GM03348 (cell line): ENCODE data around the gene FNBP1.

Experiments
- DNase-seq: peaks from one replicate; pipeline ENCODE4 v3.0.0; 2012; ENCODE audit warnings: low spot score

Gene FNBP1

DNA sequence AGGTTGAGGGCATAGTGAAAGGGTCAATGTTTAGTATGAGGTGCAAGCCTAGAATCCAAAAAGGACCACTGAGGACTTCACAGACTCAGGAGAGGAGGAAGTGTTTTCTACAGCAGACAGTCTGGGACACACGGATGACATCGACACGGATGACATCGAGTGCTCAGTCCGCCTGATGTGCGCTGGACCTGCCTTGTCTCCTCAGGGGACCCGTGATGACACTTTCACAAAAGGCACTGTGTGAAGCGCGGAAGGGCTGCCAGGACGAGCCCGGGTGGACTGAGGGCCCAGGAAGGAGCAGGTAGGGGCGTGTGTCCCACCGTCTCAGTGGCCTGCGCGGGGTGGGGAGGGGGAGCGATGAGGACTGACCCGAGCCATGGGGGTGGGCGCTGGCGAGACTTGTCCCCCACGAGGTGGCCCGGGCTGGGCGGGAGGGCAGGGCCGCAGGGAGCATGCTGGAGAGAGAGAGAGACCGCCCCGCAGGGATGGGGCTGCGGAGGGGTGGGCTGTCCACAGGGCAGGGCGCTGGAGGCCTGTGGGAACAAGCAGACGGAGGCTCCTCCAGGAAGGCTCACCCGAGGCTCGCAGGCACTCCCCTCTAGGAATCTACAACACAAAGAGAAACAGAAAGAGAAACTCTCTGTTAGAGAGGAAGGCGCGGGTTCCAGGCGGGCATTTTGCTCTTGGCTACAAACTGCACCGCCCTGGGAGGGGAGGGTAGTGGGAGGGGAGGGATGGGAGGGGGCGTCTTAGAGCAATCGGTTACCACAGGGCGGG is 152.9 kb downstream of the FNBP1 start:
- DNase-seq, result no peak

DNA sequence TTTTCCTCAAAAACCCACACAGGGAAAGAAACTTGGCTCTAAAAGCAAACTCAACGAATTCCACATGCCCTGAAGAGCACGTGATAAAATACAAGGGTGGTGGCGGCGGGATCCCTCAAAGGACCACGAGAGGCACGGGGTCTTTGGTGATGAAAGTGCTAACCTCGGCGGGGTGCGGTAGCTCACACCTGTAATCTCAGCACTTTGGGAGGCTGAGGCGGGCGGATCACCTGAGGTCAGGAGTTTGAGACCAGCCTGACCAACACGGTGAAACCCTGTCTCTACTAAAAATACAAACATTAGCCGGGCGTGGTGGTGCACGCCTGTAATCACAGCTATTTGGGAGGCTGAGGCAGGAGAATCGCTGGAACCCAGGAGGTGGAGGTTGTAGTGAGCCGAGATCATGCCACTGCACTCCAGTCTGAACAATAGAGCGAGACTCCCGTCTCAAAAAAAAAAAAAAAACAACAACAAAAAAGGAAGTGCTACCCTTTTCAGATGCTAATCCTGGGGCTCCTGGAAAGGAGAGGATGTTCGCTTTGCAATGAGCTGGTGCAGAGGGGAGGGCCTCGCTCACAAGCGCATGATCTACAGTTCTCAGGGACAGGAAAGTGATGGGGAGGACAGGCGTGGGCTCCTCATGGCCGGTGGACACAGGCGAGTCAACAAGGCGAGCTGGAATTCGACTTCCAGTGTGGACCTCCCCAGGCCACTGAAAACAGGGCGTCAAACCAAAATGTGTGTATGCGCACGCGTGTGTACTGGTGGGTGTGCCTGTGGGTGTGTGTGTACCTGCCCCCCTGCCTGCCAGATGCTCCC is 153.7 kb downstream of the FNBP1 start:
- DNase-seq, result no peak

DNA sequence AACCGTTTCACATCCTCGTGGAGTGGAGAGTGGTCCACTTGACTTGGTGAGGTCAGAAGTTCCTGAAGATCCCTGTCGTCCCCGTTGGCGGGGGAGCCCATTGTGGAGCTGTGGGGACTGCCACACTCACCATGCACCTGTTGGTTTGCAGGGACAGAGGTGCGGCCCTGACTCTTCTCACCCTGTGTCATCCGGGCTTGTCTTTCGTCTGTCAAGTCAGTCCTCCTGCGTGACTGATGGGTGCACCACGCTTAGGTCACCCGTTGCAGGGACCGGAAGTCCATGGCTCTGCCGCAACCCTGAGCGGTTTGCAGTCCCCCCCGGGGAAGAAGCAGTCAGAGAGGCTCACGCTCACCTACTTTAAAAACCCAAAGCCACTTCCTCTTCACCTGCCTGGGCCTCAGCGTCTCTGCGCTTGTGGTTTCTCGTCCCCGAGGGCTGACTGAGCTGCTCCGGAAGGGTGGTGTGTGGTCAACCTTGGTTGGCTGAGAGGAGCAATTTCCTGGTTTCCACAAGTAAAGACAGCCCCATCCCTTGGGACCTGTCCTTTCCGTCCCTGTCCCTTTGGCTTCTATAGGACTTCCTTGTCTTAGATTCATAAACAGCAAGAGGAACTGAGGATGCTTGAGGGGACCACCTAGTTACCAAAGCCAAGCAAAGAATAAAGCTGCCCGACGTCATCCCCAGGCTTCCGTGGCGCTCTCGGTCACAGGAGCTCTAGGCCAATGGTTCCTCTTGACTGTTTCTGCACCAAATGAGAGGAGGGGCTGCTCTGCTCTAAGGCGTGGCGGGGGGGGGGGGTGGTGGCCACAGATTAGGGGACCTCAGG is 154.5 kb downstream of the FNBP1 start:
- no peak for DNase-seq

GRCh38 chr9:129887334-129888292 is 155.4 kb downstream of the FNBP1 start:
- DNase-seq, result no peak

DNA sequence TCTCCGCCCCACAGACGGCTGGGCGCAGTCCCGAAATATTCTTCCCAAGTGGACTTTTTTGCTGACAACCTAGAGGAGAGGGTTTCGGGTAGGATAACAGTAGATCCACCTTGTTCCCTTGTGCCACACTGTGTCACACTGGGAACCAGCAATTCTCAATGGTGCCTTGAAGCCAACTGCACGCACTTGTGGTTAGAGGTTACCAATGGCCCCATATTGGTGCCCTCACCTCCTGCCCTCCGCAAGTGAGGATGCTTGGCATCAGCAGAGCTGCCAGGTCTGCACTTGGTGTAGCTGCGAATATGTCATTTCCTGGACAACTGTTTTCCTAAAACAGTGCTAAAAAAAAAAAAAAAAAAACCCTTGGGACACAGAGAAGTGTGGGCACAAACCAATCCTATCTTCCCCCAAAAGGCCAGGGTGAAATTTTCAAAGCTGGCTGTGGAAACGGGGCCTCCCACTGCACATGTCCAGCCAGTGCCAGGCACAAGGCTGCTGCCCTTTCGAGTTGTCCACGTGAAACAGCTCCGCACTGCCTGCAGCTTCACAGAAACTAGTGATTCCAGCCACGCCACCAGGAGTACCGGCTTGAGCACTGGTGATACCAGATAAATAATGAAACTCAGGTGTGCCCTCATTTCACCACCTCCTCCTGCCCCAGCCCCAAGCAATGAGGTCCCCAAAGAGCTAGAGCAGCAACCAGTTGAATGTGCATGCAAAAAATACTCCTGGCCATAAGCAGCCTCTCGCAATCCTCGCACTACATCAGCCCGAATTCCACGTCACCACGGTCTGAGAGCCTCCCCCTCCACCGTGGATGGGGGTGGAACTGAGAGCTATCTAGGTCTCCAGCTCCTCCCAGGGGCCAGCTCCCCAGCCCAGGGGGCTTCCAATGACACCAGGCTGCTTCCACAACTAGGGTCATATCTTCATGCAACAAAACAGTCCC is 156.5 kb downstream of the FNBP1 start:
- DNase-seq, result no peak

DNA sequence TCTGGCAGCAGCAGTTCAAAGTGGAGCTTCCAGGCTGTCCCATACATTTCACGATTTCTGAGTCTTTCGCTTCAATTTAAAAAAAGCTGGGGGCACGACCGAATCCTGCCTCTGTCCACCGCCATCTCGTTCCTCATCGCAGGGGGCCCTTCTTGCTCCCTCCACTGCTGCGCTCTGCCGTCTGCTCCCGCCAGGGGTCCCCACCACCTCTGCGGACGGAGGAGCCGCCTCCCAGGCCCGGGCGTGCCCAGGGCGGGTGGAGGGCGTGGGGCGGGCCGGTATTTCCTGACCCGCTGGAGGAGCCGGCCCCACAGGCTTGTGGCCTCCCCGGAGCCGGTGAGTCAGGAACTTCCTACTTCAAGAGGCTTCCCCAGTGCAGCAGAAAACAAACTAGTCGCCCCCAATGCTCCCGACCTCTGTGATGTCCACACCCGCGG is 157.3 kb downstream of the FNBP1 start:
- peak; percentile 98 for DNase-seq

DNA sequence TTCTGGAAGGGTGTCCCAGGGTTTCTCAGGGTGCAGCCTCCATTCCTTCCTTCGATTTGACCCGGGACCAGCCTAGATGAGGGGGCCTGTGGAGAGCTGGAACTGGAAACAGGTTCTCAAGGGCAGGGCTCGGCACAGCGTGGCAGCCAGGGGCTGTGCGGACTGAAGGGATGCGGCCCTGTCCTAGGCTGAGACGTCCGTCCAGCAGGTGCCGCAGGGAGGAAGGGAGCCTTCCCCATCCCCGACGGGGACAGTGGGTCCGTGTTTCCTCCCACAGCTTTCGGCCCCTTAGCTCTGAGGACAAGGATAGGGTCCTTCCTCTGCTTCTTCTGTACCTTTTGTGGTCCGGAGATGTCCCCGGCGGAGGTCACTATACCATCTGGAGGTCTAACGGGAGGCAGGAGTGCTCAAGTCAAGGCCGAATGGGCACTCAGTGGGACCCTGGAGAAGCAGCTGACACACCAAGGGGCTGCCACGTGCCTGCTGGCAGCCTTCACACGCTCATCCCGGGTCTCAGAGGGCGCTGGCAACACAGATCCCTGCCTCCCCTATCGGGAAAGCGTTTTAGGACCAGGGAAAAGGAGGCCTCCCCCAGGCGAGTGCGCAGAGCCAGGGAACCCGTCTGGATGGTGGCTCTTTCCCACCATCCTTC is 157.8 kb downstream of the FNBP1 start:
- DNase-seq, result peak; percentile 46

DNA sequence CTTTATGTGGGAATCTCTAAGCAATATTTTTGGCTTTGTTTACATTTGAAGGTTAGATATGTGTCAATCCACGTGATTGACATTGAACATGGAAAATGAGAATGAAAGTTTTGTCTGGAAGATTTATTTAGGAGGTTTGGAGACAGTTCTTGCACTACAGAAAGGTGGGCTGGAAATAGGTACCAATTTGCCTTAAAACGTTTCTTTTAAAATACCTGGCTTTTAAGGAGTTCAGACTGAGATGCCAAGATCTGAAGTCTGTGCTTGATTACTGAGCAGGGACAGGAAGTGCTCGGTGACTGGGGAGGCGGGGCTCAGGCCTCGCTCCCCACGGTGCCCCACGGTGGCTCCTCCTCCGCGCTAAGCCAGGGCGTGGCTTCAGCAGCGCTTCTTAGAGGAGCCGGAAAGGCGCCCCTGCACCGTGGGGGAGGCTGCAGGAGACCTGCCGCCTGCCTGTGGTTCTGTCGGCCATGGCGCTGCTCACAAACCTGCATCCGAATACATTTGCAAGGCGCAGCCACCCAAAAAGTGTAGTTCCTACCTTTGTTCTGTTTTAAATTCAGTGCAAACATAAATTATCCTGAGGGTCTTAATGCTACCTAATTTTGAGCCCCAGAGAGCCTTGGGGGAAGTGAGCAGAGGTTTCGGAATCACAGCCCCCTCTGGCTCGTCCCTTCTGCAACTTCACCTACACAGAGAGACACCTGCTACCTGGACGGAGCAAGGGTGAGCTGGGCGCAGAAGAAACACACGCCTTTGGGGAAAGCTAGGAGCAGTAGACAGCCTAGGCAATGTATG is 158.6 kb downstream of the FNBP1 start:
- peak; percentile 95 for DNase-seq

DNA sequence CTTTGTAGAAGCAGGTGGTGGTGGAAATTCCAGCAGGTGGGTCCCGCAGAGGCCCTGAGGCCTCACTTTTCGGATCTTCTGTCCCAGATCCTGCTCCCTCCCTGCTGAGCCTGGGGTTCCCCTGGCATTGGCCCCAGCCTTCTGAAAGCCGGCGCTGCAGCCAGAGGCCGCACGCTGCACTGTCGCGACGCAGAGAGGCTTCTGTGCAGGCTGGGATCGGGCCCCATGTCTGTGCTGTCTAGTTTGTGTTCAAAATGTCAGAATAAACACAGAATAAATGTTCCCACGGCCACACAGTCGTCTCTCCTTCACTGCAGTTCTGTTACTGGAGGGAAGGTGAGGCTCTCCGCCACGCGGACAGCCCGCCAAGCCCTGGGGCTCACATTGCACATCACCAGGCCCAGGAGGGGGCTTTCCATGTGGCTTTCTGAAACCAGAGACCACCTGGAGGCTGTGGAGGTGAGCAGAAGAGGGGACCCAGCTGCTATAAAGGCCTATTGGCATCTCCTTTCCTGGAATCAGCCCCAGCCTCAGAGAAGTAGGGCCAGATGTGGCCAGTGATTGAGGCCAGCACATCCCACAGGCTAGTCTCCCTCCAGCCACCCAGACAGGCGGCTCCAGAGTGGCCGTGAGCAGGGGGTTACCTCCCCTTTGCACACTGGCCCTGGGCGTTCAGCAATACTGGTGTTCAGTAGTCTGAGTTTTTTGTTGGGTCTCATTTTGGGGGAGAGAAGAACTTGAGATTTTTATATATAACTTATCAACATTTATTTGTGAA is 161.3 kb downstream of the FNBP1 start:
- no peak for DNase-seq

- no peak for DNase-seq
Observed at GRCh38 chr9:129880654-129881546, 162.1 kb downstream of the FNBP1 start.

DNA sequence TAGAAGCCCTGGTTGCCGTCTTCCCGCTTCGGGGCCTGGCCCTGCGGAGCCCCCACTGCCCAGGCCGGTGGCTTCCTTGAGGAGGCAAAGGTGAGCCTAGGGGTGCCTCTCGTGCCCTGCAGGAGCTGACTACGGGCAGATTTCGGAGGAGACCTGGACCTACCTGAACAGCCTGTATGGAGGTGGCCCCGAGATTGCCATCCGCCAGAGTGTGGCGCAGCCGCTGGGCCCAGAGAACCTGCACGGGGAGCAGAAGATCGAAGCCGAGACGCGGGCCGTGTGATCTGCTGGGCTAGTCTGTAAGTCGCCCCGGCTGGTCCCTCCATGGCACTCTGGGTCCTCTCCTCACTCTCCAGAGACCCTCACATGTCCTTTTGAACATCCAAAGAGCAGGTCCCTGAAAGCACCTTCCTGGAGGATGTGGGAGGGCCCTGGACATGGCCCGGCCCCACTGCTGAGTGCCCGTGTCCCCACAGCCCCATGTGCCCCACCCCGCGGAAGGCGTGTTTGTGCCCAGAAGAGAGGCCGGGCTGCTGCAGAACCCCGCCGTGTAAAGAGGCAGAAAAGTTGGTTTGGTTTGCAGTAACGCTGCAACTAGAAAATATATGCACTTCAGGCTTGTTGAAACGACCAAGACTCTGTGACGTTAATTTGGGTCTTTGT is 162.9 kb downstream of the FNBP1 start:
- no peak for DNase-seq

DNA sequence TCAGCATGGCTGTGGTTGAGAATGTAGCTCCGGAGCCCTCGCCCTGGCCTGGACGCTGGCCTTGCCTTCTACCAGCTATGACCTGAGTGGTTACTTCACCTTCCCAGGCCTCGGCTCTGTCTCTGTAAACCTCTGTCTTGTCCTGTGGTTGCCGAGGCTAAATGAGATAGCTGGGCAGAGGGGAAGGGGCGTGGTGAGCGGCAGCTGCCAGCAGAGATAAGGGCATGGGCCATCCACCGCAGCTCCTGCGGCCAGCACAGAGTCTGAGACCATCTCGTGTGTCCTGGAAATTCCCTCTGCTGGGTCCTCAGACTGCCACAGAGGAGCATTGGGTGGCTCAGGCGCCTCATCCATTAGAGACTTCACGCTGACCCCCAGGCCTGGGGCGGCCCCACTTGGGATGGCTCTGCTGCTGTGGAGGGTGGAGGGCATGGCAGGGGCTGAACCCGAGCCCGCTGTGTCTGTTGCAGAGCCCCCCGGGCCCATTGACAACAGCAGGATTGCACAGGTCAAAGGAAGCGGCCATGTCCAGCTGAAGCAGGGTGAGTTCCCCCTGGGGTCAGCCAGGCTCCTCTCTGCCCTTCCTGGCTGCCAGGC is 163.8 kb downstream of the FNBP1 start:
- DNase-seq, result no peak

DNA sequence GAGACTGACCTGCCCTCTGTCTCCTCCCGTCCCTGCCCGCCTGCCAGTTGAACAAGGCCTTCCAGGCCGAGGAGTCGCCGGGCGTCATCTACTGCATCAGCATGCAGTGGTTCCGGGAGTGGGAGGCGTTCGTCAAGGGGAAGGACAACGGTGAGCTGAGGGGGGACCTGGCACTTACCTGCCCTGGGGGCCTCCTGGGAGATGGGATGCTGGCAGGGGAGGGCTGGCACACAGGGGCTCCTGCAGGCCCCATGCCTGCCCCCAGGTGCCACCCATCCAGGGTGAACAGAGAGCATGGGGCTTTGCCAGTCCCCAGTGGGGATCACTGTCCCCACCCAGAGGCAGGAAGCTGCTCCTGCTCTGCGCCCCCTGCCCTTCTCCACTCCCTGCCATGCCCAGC is 164.7 kb downstream of the FNBP1 start:
- no peak for DNase-seq

DNA sequence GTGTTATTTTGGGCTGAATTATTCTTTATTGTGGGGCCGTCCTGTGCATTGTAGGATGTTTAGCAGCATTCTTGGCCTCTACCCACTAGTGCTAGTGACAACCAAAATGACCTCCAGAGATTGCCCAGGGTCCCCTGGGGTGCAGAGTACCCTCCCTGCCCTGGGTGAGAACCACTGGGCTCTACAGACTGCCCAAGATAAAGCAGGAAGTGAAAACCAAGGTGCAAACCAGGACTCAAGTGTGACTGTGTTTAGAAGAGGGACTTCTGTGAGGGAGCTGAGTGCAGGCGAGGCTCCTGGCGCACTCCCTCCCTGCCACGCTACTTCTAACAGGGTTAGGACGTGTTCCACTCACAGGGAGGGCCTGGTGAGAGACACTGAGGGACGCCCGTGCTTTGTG is 166.2 kb downstream of the FNBP1 start:
- no peak for DNase-seq

GRCh38 chr9:129875687-129876395 is 167.1 kb downstream of the FNBP1 start:
- no peak for DNase-seq
